ENCODE measurements around the gene ZNF892.
"Not testable (repeated sequence)": the region's sequence is repeated elsewhere in the genome, so short reads cannot be mapped to it uniquely, and the experiment has no call there.

The ZNF892 gene

GRCh38 chr2:95231723-95232122, 24.4 kb downstream of the ZNF892 start:
- FAIRE-seq: no peak

DNA sequence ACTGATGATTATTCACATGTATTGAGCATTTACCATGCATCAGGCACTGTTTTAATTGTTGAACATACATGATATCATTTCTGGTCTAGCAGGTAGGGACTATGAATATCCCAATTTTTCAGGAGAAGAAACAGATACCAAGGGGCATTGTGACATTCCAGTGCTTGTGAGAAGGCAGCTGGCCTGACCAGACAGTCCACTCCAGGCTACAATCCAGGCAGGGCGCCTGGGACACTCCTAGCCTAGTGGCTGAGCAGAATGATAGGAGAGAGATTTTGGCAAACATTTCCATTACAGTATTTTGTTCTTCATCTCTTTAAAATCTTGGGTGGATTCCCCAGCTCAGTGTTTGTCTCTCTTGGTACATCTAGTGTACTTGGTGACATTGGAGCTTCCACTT, 24.9 kb downstream of the ZNF892 start:
- FAIRE-seq: no peak

- FAIRE-seq: no peak
Measured at GRCh38 chr2:95234286-95234785, 27.0 kb downstream of the ZNF892 start.

GRCh38 chr2:95234816-95235215, 27.5 kb downstream of the ZNF892 start:
- no peak for FAIRE-seq

GRCh38 chr2:95238131-95238530, 30.8 kb downstream of the ZNF892 start:
- FAIRE-seq: no peak

GRCh38 chr2:95240091-95240490, 32.8 kb downstream of the ZNF892 start:
- FAIRE-seq: no peak

- no peak for FAIRE-seq
Measured at GRCh38 chr2:95240556-95240955, 33.2 kb downstream of the ZNF892 start.

- not testable (repeated sequence) for FAIRE-seq
Measured at GRCh38 chr2:95242084-95242483, 34.8 kb downstream of the ZNF892 start.
